GM04504 (cell line): Measurements from ENCODE around the gene SNAI1.
"Not testable (repeated sequence)": the region's sequence is repeated elsewhere in the genome, so short reads cannot be mapped to it uniquely, and the experiment has no call there.

Experiments used
- DNase-seq: peaks from one replicate; pipeline ENCODE4 v3.0.0-alpha.2; 2012; ENCODE audit warnings: low read depth

The SNAI1 gene

GRCh38 chr20:49964964-49965780 is 17.6 kb upstream of the SNAI1 start:
- DNase-seq: no peak

- no peak for DNase-seq
Measured at GRCh38 chr20:49965781-49966305, 16.9 kb upstream of the SNAI1 start.

GRCh38 chr20:49966861-49967260 is 15.9 kb upstream of the SNAI1 start:
- DNase-seq: no peak

GRCh38 chr20:49969234-49969633 is 13.5 kb upstream of the SNAI1 start:
- no peak for DNase-seq

GRCh38 chr20:49969946-49970345 is 12.8 kb upstream of the SNAI1 start:
- no peak for DNase-seq

- no peak for DNase-seq
Measured at GRCh38 chr20:49970498-49970897, 12.3 kb upstream of the SNAI1 start.

- DNase-seq: no peak
Measured at GRCh38 chr20:49973981-49974380, 8.8 kb upstream of the SNAI1 start.

GRCh38 chr20:49976542-49976941 is 6.2 kb upstream of the SNAI1 start:
- no peak for DNase-seq

- DNase-seq: not testable (repeated sequence)
Measured at GRCh38 chr20:49977740-49978139, 5.0 kb upstream of the SNAI1 start.

- no peak for DNase-seq
Measured at GRCh38 chr20:49978685-49979029, 4.1 kb upstream of the SNAI1 start.

- DNase-seq: no peak
Measured at GRCh38 chr20:49979030-49979832, 3.5 kb upstream of the SNAI1 start.

- DNase-seq: no peak
Measured at GRCh38 chr20:49980140-49981008, 2.4 kb upstream of the SNAI1 start.

- DNase-seq: no peak
Measured at GRCh38 chr20:49981218-49982071, 1.3 kb upstream of the SNAI1 start.

- no peak for DNase-seq
Measured at GRCh38 chr20:49982072-49982345, 771 bp upstream of the SNAI1 start.

GRCh38 chr20:49983123-49983847 is 505 bp downstream of the SNAI1 start:
- DNase-seq: no peak

- DNase-seq: no peak
Measured at GRCh38 chr20:49983848-49984408, 1.1 kb downstream of the SNAI1 start.

GRCh38 chr20:49984426-49985153 is 1.8 kb downstream of the SNAI1 start:
- no peak for DNase-seq

GRCh38 chr20:49985157-49985556 is 2.4 kb downstream of the SNAI1 start:
- DNase-seq: no peak

- no peak for DNase-seq
Measured at GRCh38 chr20:49985617-49986016, 2.8 kb downstream of the SNAI1 start.

- no peak for DNase-seq
Measured at GRCh38 chr20:49986049-49986448, 3.3 kb downstream of the SNAI1 start.
